SH-SY5Y (cell line): ENCODE data around the gene CTU1.

ENCODE experiments used
- GATA2 ChIP-seq: IDR thresholded peaks from 2 replicates; pipeline ENCODE4 v1.6.1; 2011; ENCODE audit warnings: mild to moderate bottlenecking, low read depth, low read length
- GATA3 ChIP-seq: IDR thresholded peaks from 2 replicates; pipeline ENCODE4 v1.6.1; 2011; ENCODE audit warnings: low read depth, mild to moderate bottlenecking, low read length, moderate library complexity

DNA sequence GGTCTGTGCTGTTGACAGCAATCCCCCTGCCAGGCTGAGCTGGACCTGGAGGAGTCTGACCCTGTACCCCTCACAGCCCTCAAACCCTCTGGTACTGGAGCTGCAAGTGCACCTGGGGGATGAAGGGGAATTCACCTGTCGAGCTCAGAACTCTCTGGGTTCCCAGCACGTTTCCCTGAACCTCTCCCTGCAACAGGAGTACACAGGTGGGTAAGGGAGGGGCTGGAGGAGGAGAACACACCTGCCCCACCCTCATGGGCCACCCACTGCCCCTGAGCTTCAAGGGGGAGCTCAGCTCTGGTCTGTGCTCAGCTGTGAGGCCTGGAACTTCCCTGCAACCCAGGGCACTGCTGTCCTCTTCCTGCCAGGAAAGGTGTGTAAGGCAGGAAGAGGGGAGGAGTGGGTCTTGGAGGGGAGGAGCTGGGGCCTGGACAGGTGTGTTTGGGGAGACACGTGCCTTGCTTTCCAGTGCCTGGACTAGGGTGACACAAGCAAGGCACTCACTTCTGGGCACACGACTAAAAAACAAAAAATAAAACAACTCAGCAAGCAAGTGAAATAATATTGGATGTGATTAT lies 37.8 kb upstream of the CTU1 start:
- TF ChIP-seq GATA2, result no peak
- TF ChIP-seq GATA3, result no peak
